OCI-LY1 (cell line): Measurements from ENCODE around the gene PRAMEF1.
"Not testable (repeated sequence)": the region's sequence is repeated elsewhere in the genome, so short reads cannot be mapped to it uniquely, and the experiment has no call there.

Source experiments
- EZH2 ChIP-seq: fragments of 200-600 bp; sonication (generic), shearing (Covaris generic); IDR thresholded peaks from 2 replicates; pipeline ENCODE4 v1.8.0; 2017; ENCODE audit warnings: borderline replicate concordance, mixed run types, mild to moderate bottlenecking, antibody characterized with exemption, low read length, moderate library complexity, mixed read lengths
- TF ChIP-seq, protein P1 (sequence below): fragments of 200-600 bp; sonication (generic), shearing (Covaris generic); IDR thresholded peaks from 2 replicates; pipeline ENCODE4 v1.5.1; 2017; ENCODE audit warnings: mild to moderate bottlenecking, antibody characterized with exemption, low read length, moderate library complexity, mixed read lengths

GRCh38 chr1:12783783-12784182 lies 7.4 kb upstream of the PRAMEF1 start:
- TF ChIP-seq, protein P1, sequence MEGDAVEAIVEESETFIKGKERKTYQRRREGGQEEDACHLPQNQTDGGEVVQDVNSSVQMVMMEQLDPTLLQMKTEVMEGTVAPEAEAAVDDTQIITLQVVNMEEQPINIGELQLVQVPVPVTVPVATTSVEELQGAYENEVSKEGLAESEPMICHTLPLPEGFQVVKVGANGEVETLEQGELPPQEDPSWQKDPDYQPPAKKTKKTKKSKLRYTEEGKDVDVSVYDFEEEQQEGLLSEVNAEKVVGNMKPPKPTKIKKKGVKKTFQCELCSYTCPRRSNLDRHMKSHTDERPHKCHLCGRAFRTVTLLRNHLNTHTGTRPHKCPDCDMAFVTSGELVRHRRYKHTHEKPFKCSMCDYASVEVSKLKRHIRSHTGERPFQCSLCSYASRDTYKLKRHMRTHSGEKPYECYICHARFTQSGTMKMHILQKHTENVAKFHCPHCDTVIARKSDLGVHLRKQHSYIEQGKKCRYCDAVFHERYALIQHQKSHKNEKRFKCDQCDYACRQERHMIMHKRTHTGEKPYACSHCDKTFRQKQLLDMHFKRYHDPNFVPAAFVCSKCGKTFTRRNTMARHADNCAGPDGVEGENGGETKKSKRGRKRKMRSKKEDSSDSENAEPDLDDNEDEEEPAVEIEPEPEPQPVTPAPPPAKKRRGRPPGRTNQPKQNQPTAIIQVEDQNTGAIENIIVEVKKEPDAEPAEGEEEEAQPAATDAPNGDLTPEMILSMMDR: peak; percentile 6; the same call in 1 of the 2 replicates
- not testable (repeated sequence) for TF ChIP-seq EZH2
